PC-9 (cell line): ENCODE results near the gene CFAP251. TPM values are rescaled to one million over a fixed set of nuclear protein-coding genes. Genes with fewer than 3 reads are reported as not detected.

Experiments
- BruUV-seq: library from RNA; stranded (reverse); fragments of 400-500 nt; replicated peaks from 2 replicates; lab custom pipeline; 2021; lab: Mats Ljungman, UMichigan
- CTCF ChIA-PET: fragments of 300-600 bp; sonication (Branson Sonifier 250); formaldehyde crosslinking; loops from one replicate; lab custom pipeline; 2022; ENCODE audit warnings: antibody characterized with exemption; lab: Charles Lee
- POLR2A ChIA-PET: fragments of 300-600 bp; sonication (Branson Sonifier 250); formaldehyde crosslinking; loops from one replicate; lab custom pipeline; 2022; ENCODE audit warnings: antibody characterized with exemption; ENCODE audit not compliant: unreplicated experiment; lab: Charles Lee
- DNase-seq, 2 experiments: peaks; one replicate each; pipeline versions ENCODE4 v3.0.0 to v3.0.0-alpha.2; 2015 to 2022; ENCODE audit warnings: mixed read lengths in 1 of 2
- H2AFZ ChIP-seq: fragments of 200-600 bp; sonication (generic); 2 replicates; pipeline ENCODE4 v1.8.1; 2017; ENCODE audit warnings: antibody characterized with exemption
- H3F3A ChIP-seq: fragments of 200-600 bp; sonication (generic); 2 replicates; pipeline ENCODE4 v1.8.1; 2017; ENCODE audit warnings: antibody characterized with exemption, mild to moderate bottlenecking, low read depth; ENCODE audit not compliant: insufficient read depth
- H3K27ac ChIP-seq: fragments of 200-600 bp; sonication (generic); 2 replicates; pipeline ENCODE4 v1.6.1; 2016; ENCODE audit warnings: mixed run types
- H3K27me3 ChIP-seq: fragments of 200-600 bp; sonication (generic); 2 replicates; pipeline ENCODE4 v1.6.1; 2016; ENCODE audit warnings: low read depth, mixed run types; ENCODE audit not compliant: insufficient read depth
- H3K36me3 ChIP-seq: fragments of 200-600 bp; sonication (generic); 2 replicates; pipeline ENCODE4 v1.6.1; 2016; ENCODE audit warnings: low read depth, mixed run types
- H3K4me1 ChIP-seq: fragments of 200-600 bp; sonication (generic); replicated peaks from 2 replicates; pipeline ENCODE4 v1.6.1; 2016; ENCODE audit warnings: mixed run types; ENCODE audit not compliant: insufficient read depth
- H3K4me2 ChIP-seq: fragments of 200-600 bp; sonication (generic); 2 replicates; pipeline ENCODE4 v1.6.1; 2017; ENCODE audit warnings: mixed run types
- H3K4me3 ChIP-seq: fragments of 200-600 bp; sonication (generic); 2 replicates; pipeline ENCODE4 v1.6.1; 2016; ENCODE audit warnings: mixed run types
- H3K79me2 ChIP-seq: fragments of 200-600 bp; sonication (generic); 2 replicates; pipeline ENCODE4 v1.6.1; 2017; ENCODE audit warnings: low read depth, mixed run types
- H3K9me2 ChIP-seq: fragments of 200-600 bp; sonication (generic); 2 replicates; pipeline ENCODE4 v1.8.1; 2017; ENCODE audit warnings: mild to moderate bottlenecking; ENCODE audit not compliant: insufficient read depth
- H3K9me3 ChIP-seq: fragments of 200-600 bp; sonication (generic); 2 replicates; pipeline ENCODE4 v1.8.1; 2016; ENCODE audit warnings: low read depth; ENCODE audit not compliant: insufficient read depth
- H4K20me1 ChIP-seq: fragments of 200-600 bp; sonication (generic); 2 replicates; pipeline ENCODE4 v1.8.1; 2017; ENCODE audit not compliant: insufficient read depth
- EZH2 ChIP-seq: fragments of 200-600 bp; sonication (generic); IDR thresholded peaks from 2 replicates; pipeline ENCODE4 v1.8.0; 2017; ENCODE audit warnings: antibody characterized with exemption, low read depth
- intact Hi-C: fragments of 100-400 bp; cut with micrococcal nuclease; formaldehyde crosslinking; loops from one replicate; pipeline ENCODE4 v1.10.0; 2022; ENCODE audit not compliant: unreplicated experiment
- total RNA-seq: library from RNA; stranded (reverse); gene quantifications from 2 replicates; pipeline ENCODE4 v1.2.3, GENCODE V29; 2021
- TF ChIP-seq, protein P1 (sequence below): fragments of 200-600 bp; sonication (generic); conservative IDR thresholded peaks from 2 replicates; pipeline ENCODE4 v1.6.1; 2017; ENCODE audit warnings: mixed run types, antibody characterized with exemption, mild to moderate bottlenecking, moderate library complexity

Gene CFAP251
- total RNA-seq, 1 experiment from 2014 or later: 4.3 TPM

DNA sequence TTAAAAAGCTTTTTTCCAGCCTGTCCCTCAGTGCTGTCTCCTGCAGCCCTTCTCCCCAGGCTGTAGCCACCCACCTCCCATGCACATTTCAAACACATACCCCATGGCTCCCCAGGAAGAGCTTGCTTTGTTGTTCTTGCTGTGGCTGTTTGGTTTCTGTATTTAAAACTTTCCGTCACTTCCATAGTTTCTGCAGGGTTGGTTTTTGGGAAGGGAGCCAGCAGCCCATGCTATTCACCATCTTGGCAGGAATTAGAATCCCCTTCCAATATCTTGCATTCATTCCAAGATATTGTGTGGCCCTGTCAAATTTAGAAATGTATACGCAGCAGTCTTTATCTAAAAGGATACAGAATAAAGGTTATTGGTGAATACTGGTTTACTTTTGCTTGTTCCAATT, 29.6 kb downstream of the CFAP251 start:
- POLR2A ChIA-PET: no interaction called here
- H3K4me2 ChIP-seq: no peak overlapping the region
- TF ChIP-seq, protein P1, sequence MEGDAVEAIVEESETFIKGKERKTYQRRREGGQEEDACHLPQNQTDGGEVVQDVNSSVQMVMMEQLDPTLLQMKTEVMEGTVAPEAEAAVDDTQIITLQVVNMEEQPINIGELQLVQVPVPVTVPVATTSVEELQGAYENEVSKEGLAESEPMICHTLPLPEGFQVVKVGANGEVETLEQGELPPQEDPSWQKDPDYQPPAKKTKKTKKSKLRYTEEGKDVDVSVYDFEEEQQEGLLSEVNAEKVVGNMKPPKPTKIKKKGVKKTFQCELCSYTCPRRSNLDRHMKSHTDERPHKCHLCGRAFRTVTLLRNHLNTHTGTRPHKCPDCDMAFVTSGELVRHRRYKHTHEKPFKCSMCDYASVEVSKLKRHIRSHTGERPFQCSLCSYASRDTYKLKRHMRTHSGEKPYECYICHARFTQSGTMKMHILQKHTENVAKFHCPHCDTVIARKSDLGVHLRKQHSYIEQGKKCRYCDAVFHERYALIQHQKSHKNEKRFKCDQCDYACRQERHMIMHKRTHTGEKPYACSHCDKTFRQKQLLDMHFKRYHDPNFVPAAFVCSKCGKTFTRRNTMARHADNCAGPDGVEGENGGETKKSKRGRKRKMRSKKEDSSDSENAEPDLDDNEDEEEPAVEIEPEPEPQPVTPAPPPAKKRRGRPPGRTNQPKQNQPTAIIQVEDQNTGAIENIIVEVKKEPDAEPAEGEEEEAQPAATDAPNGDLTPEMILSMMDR: no peak
- TF ChIP-seq EZH2: no peak

DNA sequence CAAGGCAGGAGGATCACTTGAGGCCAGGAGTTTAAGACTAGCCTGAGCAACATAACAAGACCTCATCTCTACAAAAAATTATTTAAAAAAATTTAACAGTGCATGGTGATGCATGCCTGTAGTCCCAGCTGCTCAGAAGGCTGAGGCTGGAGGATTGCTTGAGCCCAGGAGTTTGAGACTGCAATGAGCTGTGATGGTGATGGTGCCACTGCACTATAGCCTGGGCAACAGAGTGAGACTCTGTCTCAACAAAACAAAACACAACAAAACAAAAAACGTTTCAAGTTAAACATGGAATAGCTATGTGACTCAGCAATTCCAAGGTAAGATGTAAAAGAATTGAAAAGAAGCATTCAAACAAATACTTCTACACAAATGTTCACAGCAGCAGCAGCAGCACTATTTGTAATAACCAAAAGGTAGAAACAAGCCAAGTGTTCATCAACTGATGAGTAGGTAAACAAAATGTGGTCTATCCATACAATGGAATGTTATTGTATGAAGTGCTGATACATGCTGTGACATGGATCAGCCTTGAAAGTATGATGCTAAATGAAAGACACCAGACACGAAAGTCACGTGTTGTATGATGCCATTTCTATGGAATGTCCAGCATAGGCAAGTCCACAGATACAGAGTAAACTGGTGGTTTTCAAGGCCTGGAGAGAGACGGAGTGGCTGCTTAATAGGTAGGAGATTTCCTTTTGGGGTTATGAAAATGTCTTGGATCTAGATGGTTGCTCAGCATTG, 31.4 kb downstream of the CFAP251 start:
- ChIA-PET POLR2A (interaction anchor here (0.5 kb wide), 1 partner anchor 317 kb away, joined by 4 read pairs; no protein-coding TSS in a partner anchor), CTCF (no interaction called here)
- H3K4me2 ChIP-seq: no peak overlapping the region
- no peaks in the 10 kb centered on the region for H4K20me1 ChIP-seq
- H3K27ac ChIP-seq: no peak overlapping the region
- DNase-seq: no peak
- H3F3A ChIP-seq: 0 out of 2 replicates have a peak, but pooled peaks cover 3% of the 10 kb centered on the region
- no peaks in the 10 kb centered on the region for H3K9me2 ChIP-seq
- H2AFZ ChIP-seq: no peak overlapping the region; the same call in 1 of the 2 replicates
- BruUV-seq: no TSS peak
- no peaks in the 10 kb centered on the region for H3K4me1 ChIP-seq
- TF ChIP-seq EZH2: no peak
- TF ChIP-seq, protein P1: no peak
- intact Hi-C loops: no loop called here
- no peak overlapping the region for H3K4me3 ChIP-seq
- H3K9me3 ChIP-seq: no peaks in the 10 kb centered on the region; the same call in 1 of the 2 replicates
- no peaks in the 10 kb centered on the region for H3K79me2 ChIP-seq
- H3K36me3 ChIP-seq: no peaks in the 10 kb centered on the region
- H3K27me3 ChIP-seq: no peaks in the 10 kb centered on the region

More for the DNA sequence above, 29.6 kb downstream of the CFAP251 start:
- H2AFZ ChIP-seq: no peak overlapping the region
- H3F3A ChIP-seq: 0 out of 2 replicates have a peak, but pooled peaks cover 3% of the 10 kb centered on the region
- intact Hi-C loops: no loop called here
- H3K9me3 ChIP-seq: no peaks in the 10 kb centered on the region; the same call in 1 of the 2 replicates
- no peak for DNase-seq
- CTCF ChIA-PET: no interaction called here
- H3K4me3 ChIP-seq: no peak overlapping the region
- H3K9me2 ChIP-seq: no peaks in the 10 kb centered on the region
- no peaks in the 10 kb centered on the region for H3K4me1 ChIP-seq
- no TSS peak for BruUV-seq
- no peaks in the 10 kb centered on the region for H3K27me3 ChIP-seq
- no peak overlapping the region for H3K27ac ChIP-seq
- no peaks in the 10 kb centered on the region for H3K79me2 ChIP-seq
- no peaks in the 10 kb centered on the region for H3K36me3 ChIP-seq
- H4K20me1 ChIP-seq: no peaks in the 10 kb centered on the region

DNA sequence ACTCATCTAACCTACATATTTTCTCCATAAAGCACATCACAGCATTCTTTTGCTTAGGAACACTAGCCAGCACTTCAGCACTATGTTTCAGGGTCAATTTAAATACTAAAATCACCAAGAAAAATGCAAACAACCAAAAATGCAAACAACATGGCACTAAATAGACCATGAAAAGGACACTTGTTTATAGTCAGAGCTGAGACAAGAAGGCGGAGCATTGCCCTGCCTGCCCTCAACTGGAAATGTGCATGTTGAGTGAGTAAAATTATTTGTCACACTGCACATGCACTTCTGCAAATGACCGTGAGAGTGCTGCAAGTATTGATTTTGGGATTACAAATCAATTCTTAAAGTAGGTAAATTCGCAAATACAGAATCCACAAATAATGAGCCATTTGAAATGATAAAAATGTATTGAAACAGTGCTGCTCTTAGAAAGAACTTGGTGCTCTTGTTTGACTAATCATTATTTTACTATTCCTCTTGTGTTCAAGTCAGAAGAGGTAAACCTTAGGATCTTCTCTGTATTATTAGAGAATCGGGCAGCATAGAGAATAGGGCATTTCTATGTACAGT, 34.8 kb downstream of the CFAP251 start:
- intact Hi-C loops: no loop called here
- H2AFZ ChIP-seq: no peak overlapping the region
- CTCF ChIA-PET: no interaction called here
- H3K9me2 ChIP-seq: no peaks in the 10 kb centered on the region
- POLR2A ChIA-PET: no interaction called here
- no peaks in the 10 kb centered on the region for H3K36me3 ChIP-seq
- TF ChIP-seq EZH2: no peak
- TF ChIP-seq, protein P1: no peak
- H3K27ac ChIP-seq: no peak overlapping the region
- no TSS peak for BruUV-seq
- no peaks in the 10 kb centered on the region for H4K20me1 ChIP-seq
- H3K9me3 ChIP-seq: no peaks in the 10 kb centered on the region
- H3K79me2 ChIP-seq: no peaks in the 10 kb centered on the region
- H3K4me1 ChIP-seq: no peaks in the 10 kb centered on the region
- 0 out of 2 replicates have a peak, but pooled peaks cover 3% of the 10 kb centered on the region for H3F3A ChIP-seq
- H3K4me3 ChIP-seq: no peak overlapping the region
- H3K27me3 ChIP-seq: no peaks in the 10 kb centered on the region
- H3K4me2 ChIP-seq: no peak overlapping the region
- no peak for DNase-seq
